SKM-1 (cell line): ENCODE measurements around the gene XPO1.

ENCODE experiments used
- DNase-seq: peaks from one replicate; lab custom pipeline; 2025; ENCODE audit not compliant: unreplicated experiment; lab: John Stamatoyannopoulos, UW

Gene XPO1

GRCh38 chr2:61435291-61435690 is 102.9 kb downstream of the XPO1 start:
- DNase-seq, result no peak

- DNase-seq, result peak; percentile 88
Measured at GRCh38 chr2:61434314-61434713, 103.8 kb downstream of the XPO1 start.

- no peak for DNase-seq
Measured at GRCh38 chr2:61433606-61434005, 104.5 kb downstream of the XPO1 start.

GRCh38 chr2:61432990-61433389 is 105.2 kb downstream of the XPO1 start:
- DNase-seq, result no peak

- no peak for DNase-seq
Measured at GRCh38 chr2:61431345-61431744, 106.8 kb downstream of the XPO1 start.
